ENCODE results near the gene TWIST2.

The TWIST2 gene

DNA sequence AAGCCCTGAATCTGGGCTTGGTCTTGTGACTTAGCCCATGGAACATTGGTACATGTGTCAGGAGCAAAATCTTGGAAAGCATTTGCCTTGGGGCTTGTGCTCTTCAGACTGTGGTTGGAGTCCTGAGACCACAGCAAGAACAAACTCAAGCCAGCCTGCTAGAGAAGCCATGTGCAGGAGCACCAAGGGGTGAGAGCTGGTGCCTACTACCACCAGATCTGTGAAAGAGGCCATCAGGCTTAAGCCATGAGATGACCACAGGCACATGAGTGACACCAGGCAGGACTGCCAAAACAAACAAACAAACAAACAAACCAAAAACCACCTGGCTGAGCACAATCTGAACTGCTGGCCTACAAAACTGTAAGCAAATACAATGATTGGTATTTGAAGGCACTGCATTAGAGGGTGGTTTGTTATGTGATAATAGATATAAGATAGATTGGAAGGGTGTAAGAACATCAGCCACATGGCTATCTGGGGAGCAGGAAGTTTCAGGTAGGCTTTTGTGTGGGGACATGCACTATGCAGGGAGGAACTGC is 9.0 kb upstream of the TWIST2 start:
- DNase-seq (ENCODE audit: low read depth in 2 of 2), result no peak

DNA sequence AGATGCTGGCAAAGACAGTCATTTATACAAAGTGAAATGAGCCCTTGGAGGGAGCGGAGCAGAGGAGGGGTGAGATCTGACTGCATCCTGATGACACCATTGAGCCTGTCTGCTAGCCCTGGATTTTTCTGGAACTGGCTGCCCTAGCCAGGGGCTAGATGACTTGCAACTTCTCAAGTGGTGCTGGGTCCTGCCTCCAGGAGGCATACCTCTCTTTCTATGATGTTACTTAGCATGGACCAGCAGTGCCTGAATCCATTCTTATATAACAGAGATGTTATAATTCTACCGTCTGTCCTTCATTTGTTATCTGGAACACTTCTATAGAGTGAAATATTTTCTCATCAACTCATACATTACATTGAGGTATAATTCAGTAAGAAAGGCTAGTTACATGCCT is 8.5 kb upstream of the TWIST2 start:
- no peak for DNase-seq (ENCODE audit: low read depth in 2 of 2)

DNA sequence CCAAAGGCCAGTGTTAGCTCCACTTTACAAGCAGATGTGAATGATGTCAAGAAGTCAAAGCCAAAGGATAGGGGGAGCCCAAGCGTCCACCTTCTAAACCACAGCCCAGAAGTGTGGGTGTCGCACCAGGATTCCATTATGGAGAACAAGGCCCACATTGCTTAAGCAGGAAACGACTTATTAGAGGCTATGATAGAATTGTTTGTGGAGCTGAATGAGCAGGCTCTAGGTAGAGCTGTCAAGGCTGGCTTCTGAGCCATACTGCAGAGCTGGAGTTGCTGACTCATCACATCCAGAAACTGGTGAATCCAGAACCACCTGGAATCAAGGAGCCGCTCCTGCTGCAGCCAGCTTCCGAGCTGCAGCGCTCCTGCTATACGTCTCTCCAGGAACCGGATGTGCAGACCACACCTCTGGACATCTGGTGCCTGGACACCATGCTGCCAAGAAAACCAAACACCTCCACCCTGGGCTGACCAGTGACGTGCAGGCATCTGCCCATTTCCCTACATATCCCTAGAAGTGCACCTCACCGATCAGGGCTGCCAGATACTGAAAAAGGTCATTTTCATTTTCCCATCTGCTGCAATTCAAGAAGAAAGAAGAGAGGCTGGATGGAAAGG is 6.2 kb upstream of the TWIST2 start:
- DNase-seq (ENCODE audit: low read depth in 2 of 2), result no peak

DNA sequence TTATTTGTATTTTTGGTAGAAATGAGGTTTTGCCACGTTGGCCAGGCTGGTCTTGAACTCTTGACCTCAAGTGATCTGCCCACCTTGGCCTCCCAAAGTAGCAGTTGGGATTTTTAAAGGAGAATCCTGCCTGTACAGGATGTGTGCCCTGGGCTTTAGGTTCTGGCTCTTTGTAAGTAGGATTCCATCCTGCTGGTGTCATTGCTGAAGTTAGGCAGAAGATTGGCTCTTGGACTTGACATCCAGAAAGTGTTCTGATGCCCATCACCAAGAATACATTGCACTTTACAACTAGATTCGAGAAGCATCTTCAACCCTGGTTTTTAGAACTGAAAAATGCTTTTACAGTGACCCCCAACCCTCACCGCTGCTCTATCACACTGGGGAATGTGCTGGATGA is 4.4 kb upstream of the TWIST2 start:
- DNase-seq (ENCODE audit: low read depth in 2 of 2), result no peak

DNA sequence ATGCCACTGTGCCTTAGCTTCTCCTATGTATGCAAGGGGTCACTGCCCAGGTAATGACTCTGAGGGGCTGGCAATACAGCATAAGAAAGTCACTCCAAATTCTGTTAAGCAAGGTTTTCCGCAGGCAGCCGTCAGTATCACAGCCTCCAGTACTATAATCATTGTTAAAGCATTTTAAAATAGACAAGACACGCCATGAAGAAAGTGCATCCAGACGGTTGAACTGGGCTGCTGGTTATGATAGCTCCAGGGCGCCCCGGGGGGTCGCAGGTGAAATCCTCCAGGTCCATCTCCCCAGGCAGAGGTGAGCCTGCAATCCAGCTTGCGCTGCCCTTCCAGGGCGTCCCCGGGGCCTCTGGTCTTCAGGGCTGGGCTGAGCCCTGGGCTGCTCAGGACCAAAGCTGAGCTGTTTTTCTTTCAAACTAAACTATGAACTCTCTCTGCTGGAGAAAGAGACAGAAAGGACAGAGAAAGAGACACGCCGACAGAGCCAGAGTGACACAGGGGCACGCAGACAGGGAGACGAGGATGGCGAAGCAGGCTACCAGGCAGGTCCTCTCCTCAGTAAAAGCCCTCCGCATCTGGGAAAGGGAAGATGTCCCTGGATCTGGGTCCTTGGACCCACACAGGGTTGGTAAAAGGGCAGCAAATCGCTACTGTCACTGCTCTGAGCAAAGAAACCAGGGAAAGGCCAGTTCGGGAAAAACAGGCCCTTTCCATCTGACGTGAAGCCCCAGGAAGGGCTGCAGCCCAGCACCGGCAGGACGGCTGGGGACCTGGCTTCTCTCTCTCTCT is 2.1 kb upstream of the TWIST2 start:
- DNase-seq (ENCODE audit: low read depth in 2 of 2), result no peak

DNA sequence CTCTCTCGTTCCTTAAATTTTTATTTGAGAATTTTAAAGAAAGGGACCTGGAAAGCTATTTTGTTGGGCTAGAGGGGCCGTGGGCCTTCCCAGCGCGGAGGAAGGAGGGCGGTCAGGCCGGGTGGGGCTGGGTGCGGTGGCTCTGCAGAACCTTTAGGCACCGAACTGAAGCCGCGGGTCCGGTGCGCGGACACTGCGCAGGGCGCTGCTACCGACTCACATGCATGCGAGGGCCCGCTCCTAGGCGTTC is 1.6 kb upstream of the TWIST2 start:
- DNase-seq (ENCODE audit: low read depth in 2 of 2), result no peak

DNA sequence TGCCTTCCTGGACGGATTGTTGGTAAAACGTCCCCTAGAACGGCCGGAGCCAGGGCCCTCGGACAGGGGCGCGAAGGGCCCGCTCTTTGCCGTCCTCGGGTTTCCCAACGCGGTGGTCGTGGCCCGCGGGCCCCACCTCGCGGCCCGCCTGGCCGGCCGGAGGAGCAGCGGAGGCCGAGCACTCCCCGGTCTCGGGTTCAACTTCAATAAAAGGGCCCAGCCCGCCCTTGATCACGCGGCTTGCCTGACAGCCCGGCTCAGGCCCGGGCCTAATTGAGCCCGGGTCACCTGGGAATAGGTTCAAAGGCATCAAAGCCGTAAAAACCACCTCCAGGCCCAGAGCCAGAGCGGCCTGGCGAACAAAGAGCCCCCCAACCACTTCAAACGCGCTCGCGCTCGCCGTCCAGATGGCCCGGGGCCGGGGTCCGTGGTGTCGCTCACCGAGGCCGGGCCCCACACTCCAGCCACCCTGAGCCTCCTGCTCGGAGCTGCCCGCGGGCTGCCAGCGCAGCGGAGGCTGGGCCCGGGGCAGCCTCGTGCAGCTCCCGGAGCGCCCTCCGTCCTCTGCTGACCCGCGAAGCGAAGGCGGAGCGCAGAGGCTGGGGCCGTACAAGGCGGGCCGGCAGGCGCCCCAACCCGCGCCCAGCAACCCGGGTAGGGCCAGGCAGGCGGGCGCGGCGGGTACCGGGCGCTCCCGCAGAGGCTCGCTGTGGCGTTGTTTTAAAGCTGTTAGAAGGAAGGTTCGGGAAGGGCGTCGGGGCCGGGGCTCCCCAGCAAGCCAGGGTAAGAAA is 1.1 kb upstream of the TWIST2 start:
- no peak for DNase-seq (ENCODE audit: low read depth in 2 of 2)

DNA sequence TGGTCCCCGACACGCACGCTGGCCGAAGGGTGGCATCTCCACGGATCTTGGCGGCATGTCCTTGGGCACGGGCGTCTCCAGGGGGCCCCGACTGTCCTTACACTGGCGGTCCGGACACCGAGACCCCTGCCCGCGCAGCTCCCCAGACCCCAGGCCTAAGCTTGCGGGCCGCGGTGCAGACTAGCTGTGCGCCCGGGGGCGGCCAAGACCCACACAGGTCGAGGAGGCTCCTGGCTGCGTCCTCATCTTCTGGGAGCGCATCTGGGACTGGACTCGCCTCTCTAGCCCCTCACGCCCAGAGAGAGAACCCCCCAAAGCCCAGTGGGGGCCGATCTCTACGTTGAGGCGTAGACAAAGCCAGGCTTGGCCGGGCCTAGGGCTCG is 475 bp upstream of the TWIST2 start:
- DNase-seq (ENCODE audit: low read depth in 2 of 2), result no peak

DNA sequence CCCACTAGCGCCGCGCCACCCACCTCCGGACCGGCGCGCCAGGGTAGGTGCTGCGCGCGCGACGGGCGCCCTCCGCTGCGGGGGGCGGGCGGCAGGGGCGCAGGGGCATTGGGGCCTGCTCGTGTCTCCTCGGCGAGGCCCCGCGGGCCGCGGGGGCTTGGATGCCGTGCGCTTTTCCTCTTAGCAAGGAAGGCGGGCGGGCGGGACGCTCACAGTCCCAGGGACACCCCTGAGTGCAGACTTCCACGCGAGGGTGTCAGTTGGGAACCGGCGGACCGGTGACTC is 748 bp downstream of the TWIST2 start:
- DNase-seq (ENCODE audit: low read depth in 2 of 2), result no peak

DNA sequence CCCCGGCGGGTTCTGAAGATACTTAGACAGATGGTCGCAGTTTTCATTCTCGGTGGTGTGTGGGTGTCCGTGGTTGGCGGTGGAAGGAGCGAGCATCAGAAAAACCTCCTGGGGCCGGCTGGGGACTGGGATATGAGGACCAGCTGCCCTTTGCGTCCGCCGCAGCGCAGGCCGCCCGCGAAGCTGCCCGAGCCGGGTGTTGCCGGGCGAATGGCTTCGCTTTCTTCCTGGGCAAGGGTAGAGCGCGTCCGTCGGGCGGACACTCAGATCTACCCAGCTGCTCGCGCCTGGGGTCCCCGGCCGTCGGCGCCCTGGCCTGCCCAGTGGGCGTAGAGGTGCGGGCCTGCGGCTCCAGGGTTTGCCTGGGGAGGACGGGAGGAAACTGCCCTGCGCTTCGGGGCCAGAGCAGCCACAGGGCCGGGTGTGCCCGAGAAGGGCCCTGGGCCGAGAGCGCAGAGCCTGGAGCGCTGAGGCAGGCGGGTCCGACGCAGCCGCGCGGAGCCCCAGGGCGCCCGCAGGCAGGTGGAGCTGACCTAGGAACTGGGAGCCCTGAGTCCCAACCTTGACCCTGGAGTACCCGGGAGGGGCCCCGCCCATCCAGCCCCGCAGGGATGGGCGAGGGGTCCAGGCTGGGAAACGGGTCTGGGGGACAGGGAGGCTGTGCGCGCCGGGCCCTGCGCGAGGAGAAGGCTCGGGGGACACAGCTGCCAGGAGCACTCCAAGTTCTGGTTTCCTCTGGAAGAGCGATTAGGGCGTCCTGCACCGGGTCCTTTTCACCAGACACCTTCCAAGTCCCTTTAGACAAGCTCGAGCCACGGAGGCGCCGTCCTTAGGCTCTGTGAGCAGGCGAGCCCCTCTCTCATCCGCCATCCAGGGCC is 1.3 kb downstream of the TWIST2 start:
- no peak for DNase-seq (ENCODE audit: low read depth in 2 of 2)

DNA sequence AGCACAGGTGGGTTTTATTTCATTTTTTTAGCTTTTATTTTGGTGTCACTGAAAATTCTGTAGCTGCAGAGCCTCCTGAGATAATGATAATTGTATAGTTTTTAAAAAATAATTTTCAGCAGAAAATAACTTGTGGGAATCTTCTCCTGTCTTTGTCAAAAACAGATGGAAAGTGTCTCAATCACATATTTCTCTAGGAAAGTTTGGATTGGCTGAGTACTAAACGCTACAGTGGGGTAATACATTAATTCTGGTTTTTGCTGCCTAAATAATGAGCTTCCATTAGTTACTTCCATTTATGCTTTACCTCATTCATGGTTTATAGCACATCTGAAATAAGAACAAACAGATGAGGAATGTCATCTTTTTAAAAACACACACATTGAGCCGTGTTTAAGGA is 2.2 kb downstream of the TWIST2 start:
- DNase-seq (ENCODE audit: low read depth in 2 of 2), result no peak

DNA sequence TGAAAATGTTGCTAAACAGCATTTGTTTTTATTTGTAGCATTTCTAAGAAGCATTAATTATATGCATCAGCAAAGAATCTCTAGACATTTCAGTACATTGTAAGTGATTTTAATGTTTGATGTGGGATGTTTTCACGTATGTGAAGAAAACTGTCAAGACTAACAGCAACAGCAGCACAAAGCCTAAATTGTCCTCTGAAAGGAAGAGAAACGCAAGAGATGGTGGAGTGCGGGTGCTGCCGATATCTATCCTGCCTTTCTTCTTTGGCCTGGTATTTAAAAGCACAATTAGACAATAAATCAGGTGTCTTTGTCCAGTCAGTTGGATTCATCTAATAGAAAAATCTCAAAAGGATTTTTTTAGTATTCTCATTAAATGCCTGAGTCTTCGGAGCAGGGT is 3.1 kb downstream of the TWIST2 start:
- DNase-seq (ENCODE audit: low read depth in 2 of 2), result no peak

DNA sequence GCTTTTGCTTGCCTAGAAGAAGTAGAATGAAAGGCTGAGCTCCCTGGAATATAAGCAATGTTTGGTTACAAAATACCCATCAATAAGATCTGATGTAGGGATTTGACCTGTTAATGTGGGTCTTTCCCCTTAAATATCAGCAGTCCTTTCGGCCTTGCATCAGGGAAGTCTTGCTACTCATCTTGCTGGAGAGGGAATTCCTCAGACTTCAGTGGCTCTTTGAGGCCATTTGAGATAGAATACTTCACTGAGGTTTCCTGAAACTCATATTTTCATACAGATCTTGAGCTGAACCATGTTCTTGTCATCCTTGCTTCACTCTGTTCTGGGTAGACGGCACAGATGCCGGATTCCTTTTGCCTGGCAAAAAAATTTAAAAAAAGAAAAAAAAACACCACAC is 3.9 kb downstream of the TWIST2 start:
- no peak for DNase-seq (ENCODE audit: low read depth in 2 of 2)

DNA sequence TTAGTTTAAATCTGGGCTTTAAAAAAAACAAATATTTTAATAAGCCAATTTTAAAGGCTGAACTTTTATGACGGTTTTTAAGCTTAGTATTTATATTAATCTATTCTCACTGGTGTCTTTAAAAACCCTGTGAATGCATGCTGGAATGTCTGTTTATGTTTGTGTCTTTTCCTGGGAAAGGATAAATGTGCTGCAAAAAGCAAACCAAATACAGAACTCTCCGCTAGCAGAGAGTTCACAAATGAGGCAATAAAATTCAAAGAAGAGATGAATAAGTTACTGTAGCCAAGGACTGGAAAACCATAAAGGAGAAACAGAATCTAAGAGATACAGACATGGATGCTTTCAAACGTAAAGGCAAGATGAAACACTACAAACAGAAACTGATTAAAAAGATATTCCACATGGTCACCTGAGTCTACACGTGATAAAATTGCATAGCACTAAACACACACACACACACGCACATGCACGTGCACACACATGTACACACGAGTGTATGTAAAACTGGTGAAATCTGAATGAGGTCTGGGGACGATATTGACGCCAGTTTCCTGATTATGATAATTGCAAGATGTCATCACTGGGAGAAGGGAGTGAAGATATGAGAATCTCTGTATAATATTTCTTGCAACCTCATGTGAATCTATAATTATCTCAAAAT is 4.5 kb downstream of the TWIST2 start:
- no peak for DNase-seq (ENCODE audit: low read depth in 2 of 2)

DNA sequence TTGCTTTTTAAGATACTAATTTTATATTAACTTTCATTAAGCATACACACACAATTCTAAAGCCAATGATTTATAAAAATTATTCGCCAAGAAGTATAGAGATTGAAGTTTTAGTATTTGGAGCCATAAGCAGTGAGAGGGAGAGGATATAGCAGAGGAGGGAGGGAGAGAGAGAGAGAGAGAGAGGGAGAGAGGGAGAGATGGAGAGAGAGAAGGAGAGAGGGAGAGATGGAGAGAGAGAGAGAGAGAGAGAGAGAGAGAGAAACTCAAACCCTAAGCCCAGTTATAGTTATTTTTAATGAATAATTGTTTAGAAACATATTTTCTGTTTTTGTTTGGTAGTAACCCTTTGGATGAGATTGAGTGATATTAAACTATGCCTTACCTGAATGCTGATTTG is 5.3 kb downstream of the TWIST2 start:
- no peak for DNase-seq (ENCODE audit: low read depth in 2 of 2)

DNA sequence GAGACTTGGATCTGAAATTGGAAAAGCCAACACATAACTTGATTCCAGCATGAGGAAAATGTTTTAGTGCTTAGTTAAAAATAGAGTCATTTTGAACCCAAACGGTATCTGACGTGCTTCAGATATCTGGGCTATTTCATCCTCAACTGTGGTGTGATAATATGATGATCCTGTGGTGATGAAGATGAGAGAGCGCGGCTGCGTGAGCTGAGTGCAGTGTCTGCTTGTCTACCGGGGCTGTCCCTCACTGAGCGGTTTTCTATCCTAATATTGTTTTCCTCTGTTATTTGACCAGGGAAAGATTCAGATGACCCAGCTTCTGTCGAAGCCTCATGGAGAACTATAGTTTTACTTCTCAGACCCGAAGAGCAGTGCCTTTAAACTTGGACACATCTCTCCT is 5.8 kb downstream of the TWIST2 start:
- no peak for DNase-seq (ENCODE audit: low read depth in 2 of 2)

DNA sequence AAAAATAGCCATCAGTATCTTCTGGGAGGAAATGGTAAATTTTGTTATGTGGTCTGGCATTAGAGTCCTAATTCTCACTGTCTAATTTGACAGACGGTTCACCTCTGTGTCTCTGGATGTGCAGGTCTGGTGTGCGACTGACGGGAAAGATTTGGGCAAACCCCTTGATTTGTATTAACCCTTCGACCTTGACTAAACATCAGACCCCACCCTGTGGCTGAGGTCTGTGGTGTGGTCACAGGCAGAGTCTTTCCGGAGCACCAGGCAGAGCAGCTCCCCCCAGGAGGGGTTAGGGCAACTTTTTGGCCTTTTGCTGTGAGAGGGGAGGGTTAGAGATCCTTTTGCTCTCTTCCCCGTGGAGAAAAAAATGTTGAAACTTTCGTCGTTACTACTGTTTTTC is 6.4 kb downstream of the TWIST2 start:
- DNase-seq (ENCODE audit: low read depth in 2 of 2), result no peak

DNA sequence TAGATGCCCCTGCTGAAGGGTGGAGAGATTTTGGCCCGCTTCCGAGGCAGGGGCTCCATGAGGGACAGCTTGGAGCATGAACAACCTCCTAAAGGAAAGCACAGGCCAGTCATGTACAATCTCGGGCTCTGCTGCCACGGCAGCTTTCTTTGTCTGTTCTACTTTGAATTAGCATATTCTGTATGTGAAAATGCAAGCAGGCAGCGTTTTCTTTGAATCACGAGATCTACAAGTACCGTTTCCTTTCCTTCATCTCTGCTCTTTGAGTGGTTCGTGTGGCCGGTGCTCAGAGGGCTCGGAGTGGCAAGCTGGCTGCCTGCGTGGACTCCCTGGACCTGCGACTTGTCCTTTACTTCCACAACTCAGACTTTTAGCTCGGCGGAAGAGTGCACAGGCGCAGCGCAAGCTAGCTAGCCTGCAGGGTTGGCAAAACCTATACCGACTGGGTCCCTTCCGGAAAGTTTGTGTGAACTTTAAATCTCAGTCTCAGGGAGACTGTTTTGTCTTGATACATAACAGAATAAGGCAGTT is 6.9 kb downstream of the TWIST2 start:
- no peak for DNase-seq (ENCODE audit: low read depth in 2 of 2)

DNA sequence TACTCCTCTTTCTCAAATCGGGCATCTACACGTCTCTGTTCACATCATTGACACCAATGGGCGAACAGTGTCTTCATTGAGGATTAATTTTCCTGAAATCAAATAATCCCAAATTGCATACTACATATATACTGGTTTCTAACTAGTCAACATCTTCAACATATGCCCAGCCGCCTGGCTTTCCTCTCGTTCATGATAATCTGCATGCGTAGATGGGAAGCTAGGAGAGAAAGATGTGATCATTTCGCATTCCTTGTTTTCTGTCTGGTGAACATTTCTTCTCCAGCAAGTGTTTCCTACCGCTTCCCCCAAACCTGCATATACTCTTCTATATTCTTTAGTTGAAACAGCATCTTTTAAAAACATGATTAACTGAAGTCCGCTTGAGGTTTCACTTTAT is 7.4 kb downstream of the TWIST2 start:
- DNase-seq (ENCODE audit: low read depth in 2 of 2), result no peak

DNA sequence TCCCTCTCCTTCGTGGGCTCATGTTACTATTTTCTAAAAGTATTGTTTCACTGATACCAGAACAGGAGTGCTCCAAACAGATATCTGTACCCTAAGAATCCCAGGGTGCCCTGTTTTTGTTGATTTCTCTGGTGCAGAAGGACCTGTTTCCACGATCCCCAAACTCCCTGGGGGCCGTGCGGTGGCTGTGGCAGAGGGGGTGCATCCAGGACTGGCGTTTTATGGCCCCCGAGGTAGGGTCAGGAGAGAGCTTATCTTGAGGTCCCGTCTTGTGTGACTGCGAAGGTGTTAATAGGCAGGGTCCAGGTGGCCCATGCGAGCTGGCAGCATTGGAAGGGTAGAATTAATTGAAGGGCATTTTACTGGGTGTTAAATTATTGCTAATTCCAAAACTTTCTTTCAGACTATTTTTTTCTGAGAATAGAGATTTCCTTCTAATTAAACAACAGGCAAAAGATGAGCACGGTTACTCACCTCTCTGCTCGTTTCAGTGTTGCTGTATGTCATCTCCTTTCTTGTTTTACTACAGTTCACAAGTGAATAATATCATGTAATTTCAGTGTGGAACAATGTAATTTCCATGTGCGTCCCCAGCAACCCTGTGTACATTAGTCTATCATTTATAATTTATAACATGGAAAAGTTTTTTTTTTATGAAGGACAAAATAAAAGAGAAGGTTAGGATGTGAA is 8.2 kb downstream of the TWIST2 start:
- DNase-seq (ENCODE audit: low read depth in 2 of 2), result no peak

All from activated CD8-positive, alpha-beta memory T cell treated with anti-CD3 and anti-CD28 coated beads for 4 hours (primary cell).